Fibroblast of the aortic adventitia (primary cell): ENCODE data around the gene DNAH6. TPM values are rescaled to one million over a fixed set of nuclear protein-coding genes. Genes with fewer than 3 reads are reported as not detected.
"Not testable (repeated sequence)": the region's sequence is repeated elsewhere in the genome, so short reads cannot be mapped to it uniquely, and the experiment has no call there.

Source experiments
- DNase-seq: peaks from one replicate; pipeline ENCODE4 v3.0.0-alpha.2; 2010; ENCODE audit warnings: low read depth
- H3K4me3 ChIP-seq: 2 replicates; pipeline ENCODE4 v1.5.1; 2011; ENCODE audit warnings: low read depth, mild to moderate bottlenecking, control low read depth, low read length, moderate library complexity
- CTCF ChIP-seq: IDR thresholded peaks from 2 replicates; pipeline ENCODE4 v1.5.1; 2011; ENCODE audit warnings: mild to moderate bottlenecking, low read length, control low read depth, inconsistent platforms; ENCODE audit not compliant: insufficient read depth
- total RNA-seq: library from RNA; depleted of rRNA; stranded (reverse); fragments of >200 nt; gene quantifications from 2 replicates; pipeline ENCODE4 v1.2.3, GENCODE V29; 2012; ENCODE audit warnings: low replicate concordance

The DNAH6 gene
- total RNA-seq, 1 donor: under 0.01 TPM

GRCh38 chr2:84755096-84755495 is 238.8 kb downstream of the DNAH6 start:
- DNase-seq: no peak
- no peak overlapping the region for H3K4me3 ChIP-seq
- no peak for TF ChIP-seq CTCF

- TF ChIP-seq CTCF: no peak
- no peak for DNase-seq
- no peak overlapping the region for H3K4me3 ChIP-seq
Measured at GRCh38 chr2:84757648-84758047, 241.3 kb downstream of the DNAH6 start.

GRCh38 chr2:84766791-84767190 is 250.5 kb downstream of the DNAH6 start:
- no peak for TF ChIP-seq CTCF
- H3K4me3 ChIP-seq: no peak overlapping the region
- no peak for DNase-seq

GRCh38 chr2:84768840-84769239 is 252.5 kb downstream of the DNAH6 start:
- no peak for TF ChIP-seq CTCF
- no peak overlapping the region for H3K4me3 ChIP-seq
- DNase-seq: no peak

GRCh38 chr2:84770280-84770679 is 254.0 kb downstream of the DNAH6 start:
- no peak overlapping the region for H3K4me3 ChIP-seq
- no peak for TF ChIP-seq CTCF
- DNase-seq: no peak

- TF ChIP-seq CTCF: no peak
- DNase-seq: no peak
- H3K4me3 ChIP-seq: no peak overlapping the region
Measured at GRCh38 chr2:84771251-84771650, 255.0 kb downstream of the DNAH6 start.

- not testable (repeated sequence) for H3K4me3 ChIP-seq, DNase-seq
Measured at GRCh38 chr2:84773562-84773961, 257.3 kb downstream of the DNAH6 start.
